ENCODE measurements around the gene RAMACL. TPM values are rescaled to one million over a fixed set of nuclear protein-coding genes. Genes with fewer than 3 reads are reported as not detected.
"Not testable (repeated sequence)": the region's sequence is repeated elsewhere in the genome, so short reads cannot be mapped to it uniquely, and the experiment has no call there.

The RAMACL gene
- total RNA-seq, 2 donors from 2014 or later, result 0.28 to 0.32 TPM

DNA sequence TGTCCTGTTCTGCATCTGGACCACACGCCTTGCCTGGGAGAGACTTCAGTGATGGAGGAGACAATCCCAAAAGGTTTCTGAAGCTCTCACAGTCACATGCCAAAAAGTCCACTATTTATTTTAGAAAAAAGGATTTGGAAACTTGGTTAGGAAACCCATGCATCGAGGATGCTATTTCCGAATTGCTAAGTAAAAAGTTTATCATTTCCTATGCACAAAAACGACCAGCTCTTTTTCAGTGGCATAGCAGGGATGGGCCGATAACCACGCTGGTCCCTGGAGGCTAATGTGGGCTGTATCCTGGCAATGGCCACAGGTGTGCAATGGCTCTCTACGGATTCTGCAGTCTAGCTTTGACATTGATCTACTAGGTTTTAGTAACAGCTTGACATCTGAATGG, 33.9 kb downstream of the RAMACL start:
- H3K4me3 Mint-ChIP-seq, result no peak overlapping the region
- H3K4me1 Mint-ChIP-seq, result no peaks in the 10 kb centered on the region
- H3K9me3 Mint-ChIP-seq, result no peaks in the 10 kb centered on the region
- no peak for ATAC-seq (replicated peaks)
- no peak overlapping the region for H3K27ac Mint-ChIP-seq
- H3K27me3 Mint-ChIP-seq, result no peaks in the 10 kb centered on the region
- no peaks in the 10 kb centered on the region for H3K36me3 Mint-ChIP-seq (ENCODE audit: low read depth)

DNA sequence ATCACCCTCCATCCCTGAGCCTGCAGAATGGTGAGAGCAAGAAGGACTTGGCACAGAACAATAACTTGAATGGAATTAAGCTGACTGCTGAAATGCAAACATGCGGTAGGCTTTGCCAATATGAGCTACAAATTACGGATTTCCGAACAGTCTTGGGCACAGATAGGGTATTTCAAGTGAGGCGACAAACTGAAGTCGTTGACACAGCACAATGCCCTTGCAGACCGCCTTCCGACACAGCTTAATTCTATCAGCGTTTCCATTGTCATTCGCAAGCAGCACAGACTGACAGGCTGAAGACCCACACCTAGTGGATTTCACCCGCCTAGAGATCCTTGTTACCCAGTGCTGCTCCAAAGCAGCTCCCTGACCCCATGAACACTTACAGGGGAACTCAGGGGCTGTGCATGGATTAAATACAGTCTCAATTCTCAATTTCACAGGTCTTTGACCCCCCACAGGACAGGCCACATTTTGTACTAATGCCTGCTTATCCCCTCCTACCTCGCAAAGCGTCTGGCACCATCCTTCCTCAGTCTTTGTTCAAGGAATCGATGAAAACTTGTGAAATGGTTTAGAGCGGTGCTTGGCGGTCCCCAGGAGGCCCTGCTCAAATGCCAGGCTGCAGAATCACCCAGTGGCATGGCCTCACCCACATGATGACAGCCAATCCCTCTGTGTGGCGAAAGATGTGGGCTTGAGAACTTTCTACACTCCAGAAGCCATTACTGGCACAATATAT, 34.6 kb downstream of the RAMACL start:
- no peaks in the 10 kb centered on the region for H3K36me3 Mint-ChIP-seq (ENCODE audit: low read depth)
- H3K4me1 Mint-ChIP-seq, result no peaks in the 10 kb centered on the region
- H3K27ac Mint-ChIP-seq, result no peak overlapping the region
- no peaks in the 10 kb centered on the region for H3K9me3 Mint-ChIP-seq
- no peak for ATAC-seq (replicated peaks)
- no peaks in the 10 kb centered on the region for H3K27me3 Mint-ChIP-seq
- no peak overlapping the region for H3K4me3 Mint-ChIP-seq

DNA sequence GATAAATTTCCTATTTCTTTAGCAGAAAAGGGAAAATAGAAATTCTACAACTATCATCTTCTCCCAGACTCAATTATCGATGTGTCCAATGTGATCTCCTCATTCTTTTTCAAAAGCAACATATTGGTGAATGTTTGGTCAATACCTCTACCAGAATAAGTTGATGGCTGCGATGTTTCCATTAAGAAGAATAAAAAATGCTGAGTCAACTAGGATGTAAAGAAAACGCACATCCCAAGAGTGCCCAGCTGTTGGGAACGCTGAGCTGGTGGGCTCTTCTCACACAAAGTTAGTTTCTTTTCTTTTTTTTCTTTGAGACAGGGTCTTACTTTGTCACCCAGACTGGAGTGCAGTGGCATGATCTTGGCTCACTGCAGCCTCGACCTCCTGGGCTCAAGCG, 39.8 kb downstream of the RAMACL start:
- no peak overlapping the region for H3K4me3 Mint-ChIP-seq
- peaks cover 6% of the 10 kb centered on the region for H3K4me1 Mint-ChIP-seq
- no peak for ATAC-seq (replicated peaks)
- no peaks in the 10 kb centered on the region for H3K36me3 Mint-ChIP-seq (ENCODE audit: low read depth)
- H3K27me3 Mint-ChIP-seq, result no peaks in the 10 kb centered on the region
- no peaks in the 10 kb centered on the region for H3K9me3 Mint-ChIP-seq
- no peak overlapping the region for H3K27ac Mint-ChIP-seq

DNA sequence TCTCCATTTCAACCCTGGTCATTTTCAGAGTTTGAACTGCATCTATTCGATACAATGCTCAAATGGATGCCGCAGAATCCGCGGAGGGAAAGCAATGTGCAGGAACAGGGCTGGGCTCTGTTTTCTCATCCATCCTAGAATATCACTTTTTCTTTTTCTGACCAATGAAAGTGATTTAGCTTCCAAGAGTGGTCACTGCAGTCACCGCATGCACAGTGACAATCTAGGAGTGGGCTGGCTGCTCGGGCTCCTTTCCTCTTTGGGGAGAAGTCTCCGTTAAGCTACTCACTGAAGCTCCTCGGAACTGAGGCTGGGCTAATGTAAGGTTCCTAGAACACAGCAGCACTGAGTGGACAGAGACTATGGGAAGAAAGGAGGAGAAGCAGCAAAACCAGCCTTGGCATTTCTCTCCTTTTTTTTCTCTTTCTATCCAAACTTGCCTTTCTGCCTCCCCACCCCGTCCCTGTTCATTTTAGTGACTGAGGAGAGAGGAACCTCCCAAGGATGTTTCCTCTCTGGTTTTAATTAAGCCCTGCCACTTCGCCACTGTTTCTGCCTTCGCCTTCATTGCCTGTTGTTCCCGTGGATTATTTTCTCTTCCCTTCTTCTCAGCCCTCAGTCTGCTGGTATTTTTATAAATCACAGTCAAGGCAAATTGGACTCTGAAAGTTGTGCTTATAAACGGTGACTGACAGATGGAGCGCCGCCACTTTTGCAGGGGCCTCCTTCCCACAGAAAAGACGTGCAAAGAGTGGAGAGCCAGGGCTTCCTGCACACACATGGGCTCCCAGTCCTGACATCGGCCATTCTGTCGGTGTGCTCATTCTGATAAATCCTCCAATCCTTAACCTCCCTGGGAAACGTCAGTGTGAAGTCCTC, 41.1 kb downstream of the RAMACL start:
- no peaks in the 10 kb centered on the region for H3K36me3 Mint-ChIP-seq (ENCODE audit: low read depth)
- H3K4me3 Mint-ChIP-seq, result no peak overlapping the region
- no peak overlapping the region for H3K27ac Mint-ChIP-seq
- H3K4me1 Mint-ChIP-seq, result peaks cover 12% of the 10 kb centered on the region
- H3K27me3 Mint-ChIP-seq, result no peaks in the 10 kb centered on the region
- ATAC-seq (replicated peaks), result no peak
- no peaks in the 10 kb centered on the region for H3K9me3 Mint-ChIP-seq

DNA sequence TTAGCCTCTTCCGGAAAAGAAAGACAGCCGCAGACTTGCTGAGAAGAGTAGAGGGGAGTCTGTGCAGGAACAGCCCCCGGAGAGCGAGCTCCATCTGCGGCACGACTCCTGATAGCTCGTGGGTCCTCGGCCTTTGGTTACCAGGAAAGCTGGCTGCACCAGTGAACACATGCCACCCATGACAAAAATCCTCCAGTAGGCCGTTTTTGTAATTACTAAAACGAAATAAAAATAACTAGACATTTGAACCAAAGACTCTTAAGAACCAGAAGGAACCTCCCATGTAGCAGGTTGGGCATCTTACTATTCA, 42.2 kb downstream of the RAMACL start:
- no peak overlapping the region for H3K4me3 Mint-ChIP-seq
- H3K27ac Mint-ChIP-seq, result no peak overlapping the region
- H3K27me3 Mint-ChIP-seq, result no peaks in the 10 kb centered on the region
- no peaks in the 10 kb centered on the region for H3K9me3 Mint-ChIP-seq
- no peak for ATAC-seq (replicated peaks)
- H3K36me3 Mint-ChIP-seq (ENCODE audit: low read depth), result no peaks in the 10 kb centered on the region
- H3K4me1 Mint-ChIP-seq, result peaks cover 12% of the 10 kb centered on the region

DNA sequence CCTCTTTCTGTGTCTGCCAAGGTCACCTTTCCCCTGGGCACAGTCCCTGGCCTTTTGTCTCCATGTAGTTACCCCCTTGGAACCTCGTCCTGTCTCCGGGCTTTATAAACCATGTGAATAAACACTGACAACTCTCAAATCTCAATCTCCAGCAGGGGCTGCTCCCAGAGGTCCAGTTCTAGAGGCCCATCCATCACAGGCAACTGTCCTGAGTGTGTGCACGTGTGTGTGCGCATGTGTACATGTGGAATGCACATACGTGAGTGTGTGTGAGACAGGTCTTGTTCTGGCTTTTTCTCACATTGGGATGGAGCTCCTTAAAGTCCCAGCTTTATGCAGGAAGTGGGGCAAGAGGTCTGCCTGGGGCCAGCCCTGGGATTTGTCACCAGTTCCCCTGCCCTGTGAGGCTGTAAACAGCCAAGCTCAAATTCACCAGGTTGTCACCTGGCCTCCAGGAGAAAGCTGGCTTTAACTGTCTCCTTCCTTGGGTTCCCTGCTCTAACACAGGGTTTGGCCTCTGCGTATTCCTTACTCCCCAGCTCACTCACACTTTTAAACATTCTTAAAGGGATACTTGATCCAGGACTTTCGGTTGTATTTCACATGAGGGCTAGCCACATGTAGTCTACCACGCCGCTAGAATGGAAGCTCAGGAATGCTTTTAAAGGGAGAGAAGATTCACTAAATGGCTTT, 42.7 kb downstream of the RAMACL start:
- no peak overlapping the region for H3K4me3 Mint-ChIP-seq
- H3K9me3 Mint-ChIP-seq, result no peaks in the 10 kb centered on the region
- no peak for ATAC-seq (replicated peaks)
- H3K36me3 Mint-ChIP-seq (ENCODE audit: low read depth), result no peaks in the 10 kb centered on the region
- peaks cover 12% of the 10 kb centered on the region for H3K4me1 Mint-ChIP-seq
- H3K27ac Mint-ChIP-seq, result peak overlapping the region; percentile 15
- H3K27me3 Mint-ChIP-seq, result no peaks in the 10 kb centered on the region

DNA sequence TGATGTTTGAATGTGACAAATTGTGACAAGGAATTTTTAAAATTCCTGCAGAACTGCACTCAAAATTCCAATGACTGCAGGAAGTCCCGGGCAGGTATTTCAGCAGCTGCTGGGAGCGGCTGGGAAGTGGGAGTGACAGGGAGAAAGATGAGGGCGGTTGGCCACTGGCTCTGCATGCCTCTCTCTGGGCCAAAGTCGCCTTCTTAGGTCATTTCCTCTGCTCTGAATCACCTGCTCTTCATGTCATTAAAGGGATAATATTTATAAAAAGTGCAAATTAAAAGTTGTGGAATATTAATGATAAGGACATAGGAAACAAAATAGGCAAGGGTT, 43.9 kb downstream of the RAMACL start:
- no peaks in the 10 kb centered on the region for H3K36me3 Mint-ChIP-seq (ENCODE audit: low read depth)

DNA sequence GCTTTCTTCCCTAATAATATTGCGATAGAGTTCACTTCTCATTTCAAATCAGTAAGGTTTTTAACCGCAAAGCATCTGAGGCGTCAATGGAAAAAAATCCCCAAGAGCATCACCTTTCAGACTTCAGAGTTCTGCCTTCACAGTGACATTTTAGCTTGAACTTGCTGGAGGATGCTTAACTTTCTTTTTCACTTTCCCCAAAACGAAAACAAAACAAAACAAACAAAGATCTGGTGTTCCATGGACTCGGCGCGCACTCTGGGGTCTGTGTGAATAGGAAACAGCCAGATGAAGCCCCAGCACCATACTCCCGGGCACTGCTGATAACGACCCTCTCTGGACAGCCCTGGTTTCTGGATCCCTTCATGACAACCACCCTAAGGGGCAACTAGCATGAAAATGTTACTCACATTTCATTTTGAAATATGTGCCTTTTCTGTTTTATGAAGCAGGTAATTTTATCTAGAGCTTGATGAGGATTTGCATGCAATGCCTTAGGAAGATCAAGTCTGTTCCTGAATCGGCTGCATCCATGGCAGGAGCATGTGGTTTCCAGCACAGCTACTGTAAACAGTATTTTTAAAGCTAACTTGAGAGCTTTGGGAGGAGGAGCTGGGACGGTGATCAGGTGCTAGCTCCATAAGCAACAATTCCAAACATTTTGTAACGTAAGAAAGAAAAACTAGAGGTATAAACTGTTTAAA, 44.5 kb downstream of the RAMACL start:
- Mint-ChIP-seq H3K9me3 (no peaks in the 10 kb centered on the region), H3K4me3 (peak overlapping the region; percentile 84), H3K36me3 (ENCODE audit: low read depth) (no peaks in the 10 kb centered on the region), H3K27me3 (no peaks in the 10 kb centered on the region), H3K27ac (peak overlapping the region; percentile 92), H3K4me1 (peaks cover 12% of the 10 kb centered on the region)
- ATAC-seq (replicated peaks), result peak; percentile 17

More for the DNA sequence above, 43.9 kb downstream of the RAMACL start:
- peaks cover 12% of the 10 kb centered on the region for H3K4me1 Mint-ChIP-seq
- H3K27ac Mint-ChIP-seq, result no peak overlapping the region
- ATAC-seq (replicated peaks), result no peak
- H3K4me3 Mint-ChIP-seq, result peak overlapping the region; percentile 84
- no peaks in the 10 kb centered on the region for H3K9me3 Mint-ChIP-seq
- no peaks in the 10 kb centered on the region for H3K27me3 Mint-ChIP-seq

DNA sequence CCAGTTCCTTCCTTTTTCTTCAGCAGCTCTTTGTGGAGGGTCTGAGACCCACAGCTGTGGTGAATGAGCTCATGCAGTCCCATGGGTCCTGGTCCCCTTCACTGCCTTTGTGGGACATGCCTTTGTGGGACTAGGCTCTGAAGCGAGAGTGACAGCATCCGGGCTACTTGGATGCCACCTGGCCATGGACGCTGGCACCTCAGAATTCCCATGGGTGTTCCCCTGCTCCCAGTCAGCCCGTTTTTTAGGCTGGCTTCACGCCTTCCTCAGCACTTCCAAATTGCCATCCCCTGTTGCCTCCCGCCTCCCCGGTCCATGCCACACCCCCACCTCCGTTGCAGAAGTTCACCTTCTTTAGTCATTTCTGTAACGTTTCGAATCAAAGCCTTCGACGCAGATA, 45.1 kb downstream of the RAMACL start:
- Mint-ChIP-seq H3K36me3 (ENCODE audit: low read depth) (no peaks in the 10 kb centered on the region), H3K4me1 (peaks cover 12% of the 10 kb centered on the region), H3K4me3 (peak overlapping the region; percentile 84), H3K9me3 (no peaks in the 10 kb centered on the region), H3K27ac (peak overlapping the region; percentile 92), H3K27me3 (no peaks in the 10 kb centered on the region)
- peak; percentile 38 for ATAC-seq (replicated peaks)

DNA sequence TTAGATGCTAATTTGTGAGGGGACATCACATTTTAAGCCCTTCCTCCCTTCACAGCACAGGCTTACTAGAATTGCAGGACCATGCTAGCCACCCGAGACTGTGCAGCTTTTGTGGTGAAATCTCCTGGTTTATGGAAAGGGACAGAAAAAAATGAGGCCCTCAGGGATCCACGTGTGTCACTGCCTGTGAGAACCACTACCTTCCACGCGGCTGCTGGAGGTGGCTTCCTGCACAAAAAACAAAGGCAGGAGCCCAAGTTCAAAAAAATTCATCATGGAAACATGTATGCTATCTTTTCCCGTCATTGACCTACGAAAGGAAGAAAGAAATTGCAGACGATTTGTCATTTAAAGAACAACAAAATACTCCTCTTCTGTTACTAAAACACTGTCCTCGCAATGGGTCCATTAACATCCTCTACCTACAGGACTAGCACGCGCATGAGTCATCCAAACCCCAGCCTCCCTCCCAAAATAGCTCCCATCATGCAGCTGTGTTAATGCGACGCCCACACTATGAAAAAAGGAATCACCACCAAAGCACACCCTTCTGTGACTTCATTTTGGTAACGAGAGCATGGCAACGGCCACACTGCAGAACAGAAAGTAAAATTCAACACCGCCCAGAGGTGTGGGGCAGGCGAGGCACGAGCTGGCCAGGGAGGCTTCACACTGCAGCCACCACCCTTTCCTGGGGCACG, 45.7 kb downstream of the RAMACL start:
- Mint-ChIP-seq H3K4me1 (peaks cover 12% of the 10 kb centered on the region), H3K27ac (peak overlapping the region; percentile 92), H3K4me3 (peak overlapping the region; percentile 84), H3K9me3 (no peaks in the 10 kb centered on the region), H3K36me3 (ENCODE audit: low read depth) (no peaks in the 10 kb centered on the region), H3K27me3 (no peaks in the 10 kb centered on the region)
- peak; percentile 94 for ATAC-seq (replicated peaks)

DNA sequence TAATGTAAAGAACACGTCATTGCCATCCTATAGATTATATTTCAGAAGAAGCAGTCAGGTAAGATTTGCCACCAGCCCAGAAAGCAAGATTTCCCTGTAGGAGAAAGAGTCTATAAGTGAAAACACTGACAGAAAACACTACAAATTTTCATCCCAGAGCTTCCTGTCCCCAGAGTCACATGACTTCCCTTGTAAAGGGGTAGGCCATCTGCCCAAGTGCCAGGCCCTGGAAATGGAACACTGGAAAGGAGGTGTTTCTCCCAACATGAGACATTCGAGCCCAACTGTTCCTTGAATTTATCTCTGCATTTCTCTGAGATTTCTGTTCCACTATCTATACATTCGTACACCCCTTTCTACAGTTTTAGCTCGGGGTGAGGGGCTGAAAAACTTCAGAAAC, 46.9 kb downstream of the RAMACL start:
- H3K36me3 Mint-ChIP-seq (ENCODE audit: low read depth), result no peaks in the 10 kb centered on the region
- peaks cover 12% of the 10 kb centered on the region for H3K4me1 Mint-ChIP-seq
- no peak for ATAC-seq (replicated peaks)
- H3K27me3 Mint-ChIP-seq, result no peaks in the 10 kb centered on the region
- H3K4me3 Mint-ChIP-seq, result no peak overlapping the region
- no peak overlapping the region for H3K27ac Mint-ChIP-seq
- no peaks in the 10 kb centered on the region for H3K9me3 Mint-ChIP-seq

DNA sequence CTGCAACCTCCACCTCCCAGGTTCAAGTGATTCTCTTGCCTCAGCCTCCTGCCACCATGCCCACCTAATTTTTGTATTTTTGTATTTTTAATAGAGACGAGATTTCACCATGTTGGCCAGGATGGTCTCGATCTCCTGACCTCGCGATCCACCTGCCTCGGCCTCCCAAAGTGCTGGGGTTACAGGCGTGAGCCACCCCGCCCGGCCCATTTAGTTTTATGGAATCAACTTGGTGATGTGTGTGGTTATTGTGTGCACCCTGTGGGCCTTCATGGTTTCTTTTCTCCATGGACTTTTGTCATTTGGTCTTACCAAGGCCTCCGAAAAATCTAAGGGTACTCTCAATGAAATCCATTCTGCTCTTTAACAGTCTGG, 47.5 kb downstream of the RAMACL start:
- not testable (repeated sequence) for H3K36me3 Mint-ChIP-seq (ENCODE audit: low read depth); H3K27ac Mint-ChIP-seq; H3K27me3 Mint-ChIP-seq; ATAC-seq (replicated peaks); H3K9me3 Mint-ChIP-seq; H3K4me3 Mint-ChIP-seq
- H3K4me1 Mint-ChIP-seq, result peaks cover 12% of the 10 kb centered on the region

DNA sequence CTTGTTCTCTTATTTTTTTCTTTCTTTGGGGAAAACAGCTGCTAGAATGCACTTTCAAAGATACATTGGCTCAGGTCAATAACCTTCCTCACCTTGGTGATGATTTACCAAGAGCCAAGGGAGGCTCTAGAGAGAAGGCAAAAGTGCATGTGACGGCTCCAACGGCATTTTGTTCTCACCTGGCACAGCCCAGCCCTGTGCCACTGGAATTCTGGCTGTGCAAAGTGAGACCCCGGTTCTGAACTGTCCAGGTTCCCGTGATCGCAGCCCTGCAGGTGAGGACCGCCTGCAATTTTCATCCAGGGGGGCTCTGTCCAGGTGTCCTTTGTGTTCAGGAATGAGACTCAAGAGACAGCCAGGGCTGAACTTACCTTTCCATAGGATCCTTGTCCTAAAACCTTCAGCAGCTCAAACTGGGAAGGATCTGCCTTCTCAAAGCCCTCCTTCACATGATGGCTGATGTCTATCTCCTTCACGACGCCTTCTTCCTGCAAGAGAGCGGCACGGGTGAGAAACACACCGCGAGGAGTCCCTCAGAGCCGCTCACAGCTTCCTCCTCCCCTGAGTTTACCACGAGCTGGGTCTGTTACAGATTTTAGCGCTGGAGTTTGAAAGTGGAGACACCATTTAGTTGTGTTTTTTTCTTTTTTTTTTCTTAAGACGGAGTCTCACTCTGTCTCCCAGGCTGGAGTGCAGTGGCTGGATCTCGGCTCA, 48.0 kb downstream of the RAMACL start:
- Mint-ChIP-seq H3K9me3 (no peaks in the 10 kb centered on the region), H3K4me1 (peaks cover 12% of the 10 kb centered on the region), H3K36me3 (ENCODE audit: low read depth) (no peaks in the 10 kb centered on the region), H3K27ac (no peak overlapping the region), H3K27me3 (no peaks in the 10 kb centered on the region), H3K4me3 (no peak overlapping the region)
- no peak for ATAC-seq (replicated peaks)

All from activated T-helper 17 cell treated with anti-CD3 and anti-CD28 coated beads, Interleukin-2, amount 50 U/mL, for 72 hours (primary cell).